OCI-LY1 (cell line): ENCODE data around the gene SUCO.

Experiments used
- EZH2 ChIP-seq: fragments of 200-600 bp; sonication (generic), shearing (Covaris generic); IDR thresholded peaks from 2 replicates; pipeline ENCODE4 v1.8.0; 2017; ENCODE audit warnings: borderline replicate concordance, mixed run types, mild to moderate bottlenecking, antibody characterized with exemption, low read length, moderate library complexity, mixed read lengths
- TF ChIP-seq, protein P1 (sequence below): fragments of 200-600 bp; sonication (generic), shearing (Covaris generic); IDR thresholded peaks from 2 replicates; pipeline ENCODE4 v1.5.1; 2017; ENCODE audit warnings: mild to moderate bottlenecking, antibody characterized with exemption, low read length, moderate library complexity, mixed read lengths

DNA sequence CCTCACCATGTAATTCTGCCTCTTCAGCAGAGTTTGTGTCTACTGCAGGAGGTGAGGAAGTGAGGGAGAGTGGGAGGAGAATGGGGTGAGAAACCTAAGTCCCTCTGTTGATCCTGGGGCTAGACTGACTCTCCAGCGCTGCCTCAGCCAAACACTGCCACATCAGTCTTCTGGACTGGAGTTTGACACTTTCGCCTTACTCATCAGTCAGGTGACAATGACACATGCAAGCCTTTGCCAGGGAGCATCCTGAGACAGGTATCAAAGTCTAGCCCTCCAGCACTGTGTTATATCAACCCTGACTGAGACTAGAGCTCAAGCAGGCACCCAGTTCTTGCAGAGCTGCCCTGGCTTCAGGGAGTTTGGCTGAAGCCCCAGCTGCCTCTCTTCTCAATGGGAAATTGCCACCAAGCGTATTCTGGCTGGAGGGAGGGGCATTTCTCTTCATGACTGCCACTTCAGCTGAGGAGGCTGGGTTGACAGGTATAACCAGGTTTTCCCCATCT, 33.3 kb upstream of the SUCO start:
- TF ChIP-seq, protein P1, sequence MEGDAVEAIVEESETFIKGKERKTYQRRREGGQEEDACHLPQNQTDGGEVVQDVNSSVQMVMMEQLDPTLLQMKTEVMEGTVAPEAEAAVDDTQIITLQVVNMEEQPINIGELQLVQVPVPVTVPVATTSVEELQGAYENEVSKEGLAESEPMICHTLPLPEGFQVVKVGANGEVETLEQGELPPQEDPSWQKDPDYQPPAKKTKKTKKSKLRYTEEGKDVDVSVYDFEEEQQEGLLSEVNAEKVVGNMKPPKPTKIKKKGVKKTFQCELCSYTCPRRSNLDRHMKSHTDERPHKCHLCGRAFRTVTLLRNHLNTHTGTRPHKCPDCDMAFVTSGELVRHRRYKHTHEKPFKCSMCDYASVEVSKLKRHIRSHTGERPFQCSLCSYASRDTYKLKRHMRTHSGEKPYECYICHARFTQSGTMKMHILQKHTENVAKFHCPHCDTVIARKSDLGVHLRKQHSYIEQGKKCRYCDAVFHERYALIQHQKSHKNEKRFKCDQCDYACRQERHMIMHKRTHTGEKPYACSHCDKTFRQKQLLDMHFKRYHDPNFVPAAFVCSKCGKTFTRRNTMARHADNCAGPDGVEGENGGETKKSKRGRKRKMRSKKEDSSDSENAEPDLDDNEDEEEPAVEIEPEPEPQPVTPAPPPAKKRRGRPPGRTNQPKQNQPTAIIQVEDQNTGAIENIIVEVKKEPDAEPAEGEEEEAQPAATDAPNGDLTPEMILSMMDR: no peak
- no peak for TF ChIP-seq EZH2
